ELF-1 (cell line): ENCODE data around the gene CALCR.
"Not testable (repeated sequence)": the region's sequence is repeated elsewhere in the genome, so short reads cannot be mapped to it uniquely, and the experiment has no call there.

Source experiments
- DNase-seq: peaks from one replicate; pipeline ENCODE4 v3.0.0-alpha.2; 2016; ENCODE audit warnings: low read depth, low spot score

CALCR gene

DNA sequence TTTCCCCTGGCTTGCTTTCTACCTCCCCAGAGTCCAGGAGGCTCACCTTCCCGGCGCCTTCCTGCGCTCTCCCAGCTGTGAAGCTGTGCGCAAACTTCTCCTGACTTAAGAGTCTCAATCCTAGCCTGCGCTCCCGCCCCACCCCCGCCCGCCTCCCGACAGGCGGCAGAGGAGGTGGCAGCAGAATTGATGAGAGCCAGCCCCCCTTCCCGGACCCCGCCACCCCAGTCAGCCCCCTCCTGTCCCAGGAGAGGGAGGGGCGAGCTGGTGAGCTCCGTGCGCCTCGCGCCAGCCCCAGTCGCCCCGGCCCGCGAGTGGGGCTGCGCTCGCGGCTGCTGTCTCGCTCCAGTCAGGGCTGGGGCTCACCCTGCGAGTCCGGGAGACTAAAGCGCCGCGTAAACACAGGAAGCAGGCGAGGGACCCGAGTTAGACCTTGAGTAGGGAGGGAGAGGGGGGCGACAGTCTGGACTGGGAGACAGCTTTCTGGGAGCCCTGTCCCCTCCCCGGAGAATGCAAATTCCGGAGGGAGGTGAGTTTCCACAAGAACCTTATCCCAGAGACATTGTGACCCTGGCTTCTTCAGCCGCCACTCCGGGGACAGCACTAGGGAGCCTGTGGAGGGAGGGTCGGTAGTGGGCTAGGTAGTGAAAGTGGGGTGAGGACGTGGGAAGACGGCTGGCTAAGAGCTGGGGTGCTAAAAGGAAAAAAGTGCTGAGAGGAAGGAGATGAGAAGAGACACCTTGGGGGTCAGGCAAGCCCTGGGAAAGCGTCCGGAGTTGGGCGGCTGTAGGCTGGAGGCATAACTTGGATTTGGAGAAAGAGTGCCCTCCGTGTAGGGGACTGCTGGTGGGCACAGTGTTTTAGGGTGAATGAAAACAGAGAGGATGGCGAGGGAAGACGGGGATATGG is at the start of gene CALCR:
TSS of gene CALCR (minus strand) at position 79 of the 909 bp plus-strand sequence. CDS start 87,743 bp downstream, outside the sequence.
- peak; percentile 50 for DNase-seq

DNA sequence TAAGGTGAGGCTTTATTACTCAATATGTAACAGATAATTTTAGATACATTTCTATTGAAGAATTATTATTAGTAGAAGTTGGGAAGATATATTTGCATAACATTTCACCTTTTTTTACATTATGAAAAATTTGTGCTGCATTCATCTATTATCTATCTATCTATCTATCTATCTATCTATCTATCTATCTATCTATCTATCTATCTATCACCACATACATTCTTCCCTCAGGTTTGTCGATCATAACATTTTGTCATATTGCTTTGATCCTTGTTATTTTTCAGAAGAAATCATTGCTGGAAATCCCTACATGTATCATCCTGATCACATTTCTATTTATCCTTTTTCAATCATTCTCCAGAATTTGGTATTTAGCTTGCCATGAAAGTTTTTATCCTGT is 49.3 kb upstream of the CALCR start:
- DNase-seq, result no peak

DNA sequence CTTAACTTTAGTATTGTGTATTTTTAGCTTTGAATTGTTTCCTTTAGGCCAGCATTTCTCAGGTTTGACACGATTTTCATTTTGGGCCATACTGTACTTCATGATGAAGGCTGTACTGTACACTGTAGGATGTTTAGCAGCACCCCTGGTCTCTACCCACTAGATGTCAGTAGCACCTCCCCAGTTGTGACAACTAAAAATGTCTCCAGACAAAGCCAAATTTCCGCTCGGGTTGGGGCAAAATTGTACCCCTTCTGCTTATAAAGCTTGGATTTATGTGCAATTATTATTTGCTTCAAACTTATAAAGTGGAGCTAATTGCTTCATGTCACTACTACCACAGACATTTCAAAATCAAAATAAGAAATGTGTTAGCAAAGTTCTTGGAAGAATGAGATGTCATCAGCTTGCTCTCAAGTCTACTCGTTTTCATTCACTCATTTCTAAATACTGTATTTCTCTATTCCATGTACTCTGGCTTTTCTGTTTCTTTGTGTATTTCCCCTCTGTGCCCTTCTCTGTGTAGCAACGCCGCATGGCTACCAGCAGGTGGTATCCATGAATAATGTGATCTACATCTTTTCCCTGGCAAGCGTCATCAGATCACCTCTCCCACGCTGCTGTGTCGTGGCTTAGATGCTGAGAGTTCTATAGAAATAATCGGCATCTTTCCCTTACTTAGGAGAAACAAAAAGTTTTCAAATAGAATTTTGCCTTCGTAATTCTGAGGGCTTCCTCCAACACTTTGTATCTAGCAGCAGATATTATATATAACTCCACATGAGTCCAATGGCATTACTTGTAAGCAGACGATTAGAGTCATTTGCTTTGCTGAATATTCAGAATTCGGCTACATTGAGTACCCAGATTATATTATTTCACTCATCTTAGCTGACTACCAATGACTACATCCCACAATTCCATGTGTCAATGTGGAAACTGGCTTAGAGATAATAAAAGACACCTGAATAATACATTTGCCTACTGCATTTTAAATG is 47.8 kb upstream of the CALCR start:
- peak; percentile 20 for DNase-seq

DNA sequence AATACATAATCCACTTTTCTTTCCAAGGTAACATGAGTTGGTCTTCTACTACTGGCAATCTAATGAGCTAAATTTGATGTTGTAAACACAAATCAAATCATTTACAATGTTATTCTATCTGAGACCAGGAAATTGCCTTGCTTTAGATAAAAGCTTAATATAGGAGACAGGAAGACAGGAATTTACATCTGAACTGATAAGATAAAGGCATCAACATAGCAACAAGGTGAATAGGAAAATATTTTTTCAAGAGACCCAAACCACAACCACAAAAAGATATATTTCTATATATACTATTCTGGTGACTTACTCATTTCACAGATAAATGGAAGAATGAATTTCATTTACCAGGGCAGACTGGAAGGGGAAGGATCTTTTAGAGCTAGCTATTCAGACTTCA is 46.3 kb upstream of the CALCR start:
- no peak for DNase-seq

DNA sequence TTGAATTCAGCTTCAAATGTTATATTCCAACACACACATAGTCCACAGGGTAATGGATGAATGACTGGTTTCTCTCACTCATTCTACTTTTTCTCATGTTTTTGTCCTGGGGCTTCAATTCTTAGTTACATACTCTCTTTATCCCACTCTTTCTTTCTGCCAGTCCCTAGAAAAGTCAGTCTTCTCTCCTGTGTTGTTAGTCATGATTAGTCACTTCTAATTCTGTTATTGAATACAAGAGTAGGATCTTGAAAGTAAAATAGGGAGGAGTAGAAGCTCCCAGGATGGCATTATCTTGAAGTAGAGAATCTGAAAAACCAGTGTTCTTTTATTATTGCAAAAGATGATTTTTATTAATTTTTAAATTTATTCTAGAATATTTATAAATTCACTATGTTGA is 45.5 kb upstream of the CALCR start:
- no peak for DNase-seq

DNA sequence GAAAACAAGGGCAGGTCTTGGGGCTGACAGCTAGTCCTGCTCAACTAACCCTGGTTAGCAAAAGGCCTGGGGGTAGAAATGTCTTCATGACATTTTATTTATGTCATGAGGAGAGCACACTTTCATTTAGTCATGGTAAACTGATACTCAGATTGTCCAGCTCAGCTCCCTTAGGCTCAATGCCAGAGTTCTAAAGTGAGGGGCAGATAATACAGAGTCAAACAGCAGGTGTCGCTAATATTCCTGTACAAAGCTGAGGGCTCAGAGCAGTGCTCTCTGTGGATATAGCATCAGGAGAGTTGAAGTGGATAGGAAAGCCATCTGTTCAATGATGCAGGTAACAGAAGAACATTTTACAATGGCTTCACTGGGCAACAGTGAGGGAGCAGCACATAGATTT is 26.8 kb upstream of the CALCR start:
- DNase-seq, result no peak

DNA sequence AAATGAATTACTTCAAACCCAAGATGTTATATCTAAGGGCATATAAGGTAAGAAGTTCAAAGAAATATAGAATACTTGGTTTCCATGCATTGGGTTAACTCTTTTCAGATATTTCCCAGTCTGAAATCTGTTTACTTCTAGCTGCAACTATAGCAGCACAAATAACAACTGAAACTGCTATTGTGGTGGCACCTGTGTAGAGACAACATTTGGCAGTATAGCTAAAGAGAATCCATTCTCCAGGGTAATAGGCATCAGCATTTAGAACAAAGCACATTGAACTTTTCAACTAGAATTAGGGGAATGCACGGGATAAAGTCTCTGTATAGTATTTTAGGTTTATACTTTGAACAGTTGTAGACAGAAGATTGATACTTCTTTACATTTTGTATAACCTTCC is 19.7 kb upstream of the CALCR start:
- DNase-seq, result no peak

DNA sequence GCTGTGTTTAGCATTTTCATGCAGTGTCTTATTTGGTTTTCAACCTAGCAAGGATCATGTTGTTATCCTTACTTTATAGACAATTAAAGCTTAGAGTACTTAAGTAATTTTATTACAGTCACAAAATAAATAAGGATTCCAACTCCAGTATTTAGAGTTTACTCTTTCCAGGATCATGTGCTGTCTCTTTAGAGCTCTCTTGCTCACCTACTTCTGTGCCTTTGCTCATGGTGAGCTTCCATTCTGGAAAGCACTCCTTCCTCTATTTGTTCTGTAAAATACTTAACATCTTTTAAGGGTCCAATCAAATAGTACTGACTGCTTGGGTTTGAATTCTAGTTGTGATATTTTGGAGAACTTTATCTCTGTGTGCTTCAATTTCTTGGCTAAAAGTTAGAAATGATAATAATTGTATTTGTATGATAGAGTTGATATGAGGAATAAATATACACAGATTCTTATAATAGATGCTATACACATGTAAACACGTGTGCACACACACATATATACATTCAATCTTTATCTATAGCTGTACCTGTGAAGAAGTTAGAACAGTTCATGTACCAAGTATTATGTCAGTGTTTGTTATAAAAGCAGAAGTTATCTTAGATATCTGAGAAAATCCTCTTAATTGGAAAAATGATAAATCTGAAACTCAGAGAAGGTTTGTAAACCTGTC is 18.2 kb upstream of the CALCR start:
- DNase-seq, result no peak

DNA sequence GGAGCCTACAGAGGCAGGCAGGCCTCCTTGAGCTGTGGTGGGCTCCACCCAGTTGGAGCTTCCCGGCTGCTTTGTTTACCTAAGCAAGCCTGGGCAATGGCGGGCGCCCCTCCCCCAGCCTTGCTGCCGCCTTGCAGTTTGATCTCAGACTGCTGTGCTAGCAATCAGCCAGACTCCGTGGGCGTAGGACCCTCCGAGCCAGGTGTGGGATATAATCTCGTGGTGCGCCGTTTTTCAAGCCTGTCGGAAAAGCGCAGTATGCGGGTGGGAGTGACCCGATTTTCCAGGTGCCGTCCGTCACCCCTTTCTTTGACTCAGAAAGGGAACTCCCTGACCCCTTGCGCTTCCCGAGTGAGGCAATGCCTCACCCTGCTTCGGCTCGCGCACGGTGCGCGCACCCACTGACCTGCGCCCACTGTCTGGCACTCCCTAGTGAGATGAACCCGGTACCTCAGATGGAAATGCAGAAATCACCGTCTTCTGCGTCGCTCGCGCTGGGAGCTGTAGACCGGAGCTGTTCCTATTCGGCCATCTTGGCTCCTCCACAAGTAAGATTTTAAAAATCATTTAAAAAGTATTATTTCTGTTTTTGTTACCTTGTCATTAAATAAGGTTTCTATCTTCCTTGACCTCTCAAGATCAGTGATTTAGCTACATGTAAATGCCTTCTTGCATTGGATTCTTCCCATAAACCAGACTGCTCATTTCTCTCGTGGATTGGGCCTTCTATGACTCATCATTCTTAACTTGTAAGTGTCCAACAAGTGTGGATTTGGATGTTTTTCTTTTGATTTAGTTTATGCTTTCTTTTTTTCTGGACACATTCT is 16.9 kb upstream of the CALCR start:
- DNase-seq, result not testable (repeated sequence)

DNA sequence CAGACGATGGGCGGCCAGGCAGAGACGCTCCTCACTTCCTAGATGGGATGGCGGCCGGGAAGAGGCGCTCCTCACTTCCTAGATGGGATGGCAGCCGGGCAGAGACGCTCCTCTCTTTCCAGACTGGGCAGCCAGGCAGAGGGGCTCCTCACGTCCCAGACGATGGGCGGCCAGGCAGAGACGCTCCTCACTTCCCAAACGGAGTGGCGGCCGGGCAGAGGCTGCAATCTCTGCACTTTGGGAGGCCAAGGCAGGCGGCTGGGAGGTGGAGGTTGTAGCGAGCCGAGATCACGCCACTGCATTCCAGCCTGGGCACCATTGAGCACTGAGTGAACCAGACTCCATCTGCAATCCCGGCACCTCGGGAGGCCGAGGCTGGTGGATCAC is 11.9 kb upstream of the CALCR start:
- not testable (repeated sequence) for DNase-seq

DNA sequence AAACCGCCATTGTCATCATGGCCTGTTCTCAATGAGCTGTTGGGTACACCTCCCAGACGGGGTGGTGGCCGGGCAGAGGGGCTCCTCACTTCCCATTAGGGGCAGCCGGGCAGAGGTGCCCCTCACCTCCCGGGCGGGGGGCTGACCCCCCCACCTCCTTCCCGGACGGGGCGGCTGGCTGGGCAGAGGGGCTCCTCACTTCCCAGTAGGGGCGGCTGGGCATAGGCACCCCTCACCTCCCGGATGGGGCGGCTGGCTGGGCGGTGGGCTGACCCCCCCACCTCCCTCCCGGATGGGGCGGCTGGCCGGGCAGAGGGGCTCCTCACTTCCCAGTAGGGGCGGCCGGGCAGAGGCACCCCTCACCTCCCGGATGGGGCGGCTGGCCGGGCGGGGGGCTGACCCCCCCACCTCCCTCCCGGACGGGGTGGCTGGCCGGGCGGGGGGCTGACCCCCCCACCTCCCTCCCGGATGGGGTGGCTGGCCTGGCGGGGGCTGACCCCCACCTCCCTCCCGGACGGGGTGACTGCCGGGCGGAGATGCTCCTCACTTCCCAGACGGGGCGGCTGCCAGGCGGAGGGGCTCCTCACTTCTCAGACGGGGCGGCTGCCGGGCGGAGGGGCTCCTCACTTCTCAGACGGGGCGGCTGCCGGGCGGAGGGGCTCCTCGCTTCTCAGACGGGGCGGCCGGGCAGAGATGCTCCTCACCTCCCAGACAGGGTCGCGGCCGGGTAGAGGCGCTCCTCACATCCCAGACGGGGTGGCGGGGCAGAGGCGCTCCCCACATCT is 11.4 kb upstream of the CALCR start:
- not testable (repeated sequence) for DNase-seq

DNA sequence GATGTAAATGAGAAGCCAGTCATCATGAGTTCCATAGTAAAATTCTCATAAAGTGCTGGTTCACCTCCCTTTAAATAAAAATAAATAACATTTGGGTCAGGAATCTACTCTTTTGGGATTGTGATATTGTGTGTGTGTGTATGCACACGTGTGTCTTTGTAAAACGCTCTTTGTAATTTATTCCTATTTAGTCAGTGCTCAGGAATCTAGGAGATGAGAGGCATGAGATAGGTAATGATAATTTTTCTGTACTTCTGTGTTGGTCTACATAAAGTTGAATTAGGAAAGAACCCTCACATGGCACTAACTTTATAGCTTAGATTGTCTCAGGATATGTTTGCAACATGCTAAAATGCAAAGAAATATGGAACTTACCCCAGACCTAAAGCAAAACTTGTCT is 4.9 kb upstream of the CALCR start:
- DNase-seq, result no peak

DNA sequence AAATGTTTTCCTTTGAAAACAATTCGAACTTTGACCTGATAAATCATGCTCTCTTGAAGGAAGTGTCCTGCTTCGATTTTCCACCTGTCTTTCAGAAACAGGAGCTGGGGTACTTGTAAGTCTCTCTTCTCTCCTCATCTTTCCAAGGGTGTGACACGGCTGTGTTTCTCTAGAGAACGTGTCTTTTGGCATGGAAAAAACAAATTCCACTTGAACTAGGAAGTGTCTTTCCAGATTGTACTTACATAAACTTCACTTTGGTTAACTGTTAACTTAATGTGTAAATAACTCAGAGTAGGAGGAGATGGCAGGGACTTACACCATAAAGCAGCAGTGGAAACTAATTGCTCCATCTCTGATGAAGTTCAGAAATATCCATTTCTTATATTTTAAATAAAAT is 4.2 kb upstream of the CALCR start:
- DNase-seq, result no peak

DNA sequence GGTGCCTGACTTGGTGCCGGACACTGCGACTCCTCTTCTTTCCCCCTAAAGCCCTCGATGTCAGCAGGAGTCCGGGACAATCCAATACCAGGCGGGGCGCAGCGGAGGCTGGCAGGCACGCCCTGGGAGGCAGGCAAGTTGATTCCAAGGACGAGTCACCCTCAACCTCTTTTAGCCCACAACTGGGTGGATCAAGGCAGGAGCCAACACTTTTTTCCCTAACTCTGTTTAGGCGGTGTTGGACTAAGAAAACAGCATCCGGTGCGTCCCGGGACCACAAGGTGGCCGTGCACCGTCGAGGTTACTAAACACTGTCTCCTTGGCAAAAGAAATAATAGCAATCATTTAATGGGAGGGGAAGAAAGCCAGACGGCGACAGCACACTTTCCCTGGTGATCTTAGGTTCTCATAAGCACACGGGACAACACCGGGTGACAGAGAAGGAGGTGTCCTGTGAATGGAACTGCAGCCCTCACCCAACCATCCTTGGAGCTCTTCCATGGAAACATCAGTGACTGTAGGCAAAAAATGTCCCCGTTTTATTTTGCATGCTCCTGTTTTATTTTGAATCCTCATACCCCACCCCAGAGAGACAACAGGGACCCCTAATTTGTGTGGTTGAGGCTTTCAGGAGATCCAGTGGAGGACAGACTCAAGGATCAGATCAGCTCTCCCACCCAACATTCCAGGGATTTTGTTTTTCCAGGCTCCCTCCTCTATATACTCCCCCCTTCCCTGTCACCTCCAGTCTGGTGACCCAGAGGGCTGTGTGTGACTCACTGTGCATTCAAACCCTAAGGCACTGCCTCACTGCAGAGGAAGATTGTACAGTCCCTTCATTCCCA is 1.3 kb upstream of the CALCR start:
- peak; percentile 47 for DNase-seq

DNA sequence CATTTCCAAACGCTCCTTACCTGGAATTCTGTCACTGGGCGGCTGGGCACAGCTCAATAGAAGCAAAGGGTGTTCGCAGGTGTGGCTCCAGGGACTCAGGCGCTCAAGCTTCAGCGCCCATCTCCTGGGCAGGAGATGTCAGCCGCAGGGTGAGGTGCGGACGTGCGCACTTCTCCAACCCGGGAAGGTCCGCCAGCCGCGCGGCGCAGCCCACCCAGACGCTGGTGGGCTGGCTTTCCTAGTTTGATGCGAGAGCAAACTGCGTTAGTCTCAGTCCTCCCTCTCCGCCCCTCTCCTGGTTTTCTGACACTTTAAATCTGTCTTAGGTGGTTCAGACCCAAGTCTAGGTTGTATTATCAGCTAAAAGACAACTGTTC is 267 bp downstream of the CALCR start:
- DNase-seq, result peak; percentile 46

DNA sequence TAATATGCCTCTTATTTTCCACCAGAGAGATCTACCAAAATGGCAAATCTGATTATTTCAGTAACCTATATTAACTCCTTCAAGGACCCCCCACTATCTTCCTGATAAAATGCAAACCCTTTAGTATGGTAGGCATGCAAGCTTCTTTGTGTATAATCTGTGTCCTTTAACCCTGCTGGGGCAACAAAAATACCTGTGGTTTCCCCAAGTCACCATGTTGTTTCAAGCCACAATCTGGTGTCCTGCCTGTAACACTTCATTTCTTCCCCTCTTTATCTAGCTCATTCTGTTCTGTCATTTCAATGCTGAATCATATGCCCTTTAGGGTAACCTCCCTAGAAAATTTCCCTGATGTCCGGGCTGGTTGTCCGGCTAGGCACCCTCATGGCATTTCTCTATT is 5.3 kb downstream of the CALCR start:
- no peak for DNase-seq

DNA sequence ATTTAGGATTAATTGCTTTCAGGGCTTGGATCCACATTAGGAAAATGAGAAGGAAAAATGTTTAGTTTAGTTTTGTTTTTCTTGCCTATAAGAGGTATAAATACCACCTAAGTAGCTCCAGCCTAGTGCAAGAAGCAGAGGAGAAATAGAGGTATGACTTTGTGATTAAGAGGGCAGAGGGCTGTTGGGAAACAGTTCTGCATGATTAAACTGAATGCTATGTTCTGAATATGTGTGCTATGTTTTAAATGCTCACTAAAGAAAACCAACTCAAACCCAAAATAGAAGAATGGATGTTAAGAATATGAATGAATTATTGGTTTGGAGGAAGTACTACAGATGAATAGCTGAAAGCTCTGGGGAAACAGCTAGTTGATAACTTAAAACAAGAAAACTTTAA is 7.6 kb downstream of the CALCR start:
- no peak for DNase-seq

DNA sequence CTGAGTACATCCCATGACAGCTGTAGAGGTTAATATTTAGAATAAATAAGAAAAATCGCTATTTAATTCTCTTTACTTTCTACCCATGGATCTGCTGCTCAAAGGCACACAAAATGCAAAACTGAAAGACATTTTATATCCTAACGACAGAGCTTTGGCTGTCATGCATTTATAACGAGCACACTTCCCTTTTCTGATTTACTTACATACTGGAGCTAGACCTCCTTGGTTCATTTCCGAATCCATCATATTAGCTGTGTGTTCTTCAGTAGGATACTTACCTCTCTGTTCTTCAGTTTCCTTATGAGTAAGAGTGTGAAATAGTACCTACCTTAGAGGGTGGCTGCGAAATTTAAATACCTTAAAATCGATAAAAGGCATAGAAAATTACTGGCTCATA is 10.9 kb downstream of the CALCR start:
- no peak for DNase-seq

DNA sequence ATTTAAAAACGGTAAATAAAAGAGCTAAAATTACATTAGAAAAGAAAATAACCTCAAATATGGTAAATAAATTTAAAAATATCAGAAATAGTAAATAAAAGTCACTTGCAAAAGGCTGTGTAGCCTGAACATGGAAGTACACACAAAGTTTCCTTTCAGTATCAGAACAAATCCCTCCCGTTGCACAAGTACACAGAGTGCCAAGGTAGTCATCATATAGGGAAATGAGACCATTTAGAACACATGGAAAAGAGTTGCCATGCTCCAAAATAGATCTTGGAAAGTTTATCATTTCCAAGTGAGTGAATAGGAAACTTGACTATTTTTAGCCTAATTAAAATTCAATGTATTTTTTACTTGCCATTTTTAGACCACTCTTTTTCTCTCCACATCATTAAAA is 11.6 kb downstream of the CALCR start:
- no peak for DNase-seq
